WI38 (cell line): Measurements from ENCODE around the gene TRA2A.
"Not testable (repeated sequence)": the region's sequence is repeated elsewhere in the genome, so short reads cannot be mapped to it uniquely, and the experiment has no call there.

Source experiments
- H3K4me3 ChIP-seq: 2 replicates; pipeline ENCODE4 v1.5.1; 2011; ENCODE audit warnings: low read depth, mild to moderate bottlenecking, control low read depth, low read length
- TF ChIP-seq, protein P1 (sequence below): IDR thresholded peaks from 2 replicates; pipeline ENCODE4 v1.5.1; 2012; ENCODE audit warnings: low read depth, mild to moderate bottlenecking, control low read depth, low read length

The TRA2A gene

DNA sequence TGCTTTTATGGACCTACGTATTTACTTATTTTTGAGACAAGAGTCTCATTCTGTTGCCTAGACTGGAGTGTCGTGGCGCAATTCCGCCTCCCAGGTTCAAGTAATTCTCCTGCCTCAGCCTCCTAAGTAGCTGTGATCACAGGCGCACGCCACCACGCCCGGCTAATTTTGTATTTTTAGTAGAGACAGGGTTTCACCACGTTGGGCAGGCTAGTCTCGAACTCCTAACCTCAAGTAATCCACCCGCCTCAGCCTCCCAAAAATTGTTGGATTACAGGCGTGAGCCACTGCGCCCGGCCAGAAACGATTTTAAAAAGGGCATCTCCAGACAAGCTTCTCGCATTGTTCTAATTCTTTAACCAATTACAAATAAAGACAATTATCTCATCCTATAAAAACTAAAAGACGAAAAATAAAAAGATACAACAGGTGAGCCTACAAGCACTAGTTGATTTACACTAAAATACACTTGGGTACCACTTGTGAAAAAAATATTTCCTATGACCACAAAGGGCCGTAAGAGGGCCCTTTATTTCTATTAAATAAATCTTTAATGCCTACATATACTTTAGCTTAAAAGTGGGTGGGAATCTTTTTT, 2.4 kb downstream of the TRA2A start:
- H3K4me3 ChIP-seq = peak overlapping the region; percentile 81
- TF ChIP-seq, protein P1, sequence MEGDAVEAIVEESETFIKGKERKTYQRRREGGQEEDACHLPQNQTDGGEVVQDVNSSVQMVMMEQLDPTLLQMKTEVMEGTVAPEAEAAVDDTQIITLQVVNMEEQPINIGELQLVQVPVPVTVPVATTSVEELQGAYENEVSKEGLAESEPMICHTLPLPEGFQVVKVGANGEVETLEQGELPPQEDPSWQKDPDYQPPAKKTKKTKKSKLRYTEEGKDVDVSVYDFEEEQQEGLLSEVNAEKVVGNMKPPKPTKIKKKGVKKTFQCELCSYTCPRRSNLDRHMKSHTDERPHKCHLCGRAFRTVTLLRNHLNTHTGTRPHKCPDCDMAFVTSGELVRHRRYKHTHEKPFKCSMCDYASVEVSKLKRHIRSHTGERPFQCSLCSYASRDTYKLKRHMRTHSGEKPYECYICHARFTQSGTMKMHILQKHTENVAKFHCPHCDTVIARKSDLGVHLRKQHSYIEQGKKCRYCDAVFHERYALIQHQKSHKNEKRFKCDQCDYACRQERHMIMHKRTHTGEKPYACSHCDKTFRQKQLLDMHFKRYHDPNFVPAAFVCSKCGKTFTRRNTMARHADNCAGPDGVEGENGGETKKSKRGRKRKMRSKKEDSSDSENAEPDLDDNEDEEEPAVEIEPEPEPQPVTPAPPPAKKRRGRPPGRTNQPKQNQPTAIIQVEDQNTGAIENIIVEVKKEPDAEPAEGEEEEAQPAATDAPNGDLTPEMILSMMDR = no peak

DNA sequence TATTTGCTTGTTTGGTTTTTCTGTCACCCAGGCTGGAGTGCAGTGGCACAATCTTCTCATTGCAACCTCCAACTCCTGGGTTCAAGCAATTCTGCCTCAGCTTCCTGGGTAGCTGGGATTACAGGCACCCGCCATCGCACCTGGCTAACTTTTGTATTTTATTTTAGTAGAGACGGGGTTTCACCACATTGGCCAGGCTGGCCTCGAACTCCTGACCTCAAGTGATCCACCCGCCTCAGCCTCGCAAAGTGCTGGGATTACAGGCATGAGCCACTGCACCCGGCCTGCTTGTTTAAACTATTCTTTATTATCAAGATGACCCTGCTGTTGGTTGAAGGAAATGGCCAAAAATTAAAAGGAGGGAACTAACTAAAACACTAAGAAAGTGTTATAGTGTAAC, 6.2 kb downstream of the TRA2A start:
- H3K4me3 ChIP-seq = not testable (repeated sequence)

DNA sequence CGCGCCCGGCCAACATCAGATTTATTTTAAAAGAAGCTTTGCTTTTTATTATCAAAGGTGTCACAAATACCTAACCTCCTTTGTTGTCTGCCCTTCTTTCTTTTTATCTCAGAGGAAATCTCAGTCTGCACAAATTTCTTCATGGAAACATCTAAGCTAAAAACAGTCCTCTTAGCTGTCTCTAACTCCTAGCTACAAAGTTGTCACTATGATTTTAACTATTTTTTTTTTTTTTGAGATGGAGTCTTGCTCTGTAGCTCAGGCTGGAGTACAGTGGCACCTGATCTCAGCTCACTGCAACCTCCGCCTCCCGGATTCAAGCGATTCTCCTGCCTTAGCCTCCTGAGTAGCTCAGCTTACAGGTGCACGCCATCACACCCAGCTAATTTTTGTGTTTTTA, 7.3 kb downstream of the TRA2A start:
- TF ChIP-seq, protein P1 = no peak
- H3K4me3 ChIP-seq = no peak overlapping the region

DNA sequence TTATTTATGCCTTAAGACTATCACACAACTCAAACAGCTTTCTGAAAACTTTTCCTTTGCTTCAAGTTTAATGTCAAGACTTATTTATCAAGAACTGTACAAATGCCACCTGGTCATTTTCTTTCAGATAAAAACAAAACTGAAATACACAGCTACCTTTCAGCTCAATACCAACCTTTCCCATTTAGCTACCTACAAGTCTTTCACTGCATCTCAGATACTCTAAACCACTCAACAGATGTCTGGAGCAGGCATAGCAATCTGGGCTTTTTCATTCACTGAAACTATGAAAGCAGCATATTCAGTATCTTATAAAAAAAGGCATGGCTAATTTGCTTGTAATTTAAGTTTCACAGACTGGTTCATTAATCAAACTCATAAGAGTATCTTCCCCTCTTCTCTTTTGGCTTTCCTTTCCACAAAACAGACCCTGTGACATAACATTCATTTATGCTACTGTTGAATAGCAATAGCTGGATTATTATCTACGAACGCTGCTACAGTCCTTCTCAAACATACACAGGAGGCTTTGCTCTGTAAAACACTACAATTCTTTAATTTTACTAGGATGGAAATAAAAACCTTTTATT, 8.2 kb downstream of the TRA2A start:
- H3K4me3 ChIP-seq = no peak overlapping the region
- TF ChIP-seq, protein P1 = no peak

DNA sequence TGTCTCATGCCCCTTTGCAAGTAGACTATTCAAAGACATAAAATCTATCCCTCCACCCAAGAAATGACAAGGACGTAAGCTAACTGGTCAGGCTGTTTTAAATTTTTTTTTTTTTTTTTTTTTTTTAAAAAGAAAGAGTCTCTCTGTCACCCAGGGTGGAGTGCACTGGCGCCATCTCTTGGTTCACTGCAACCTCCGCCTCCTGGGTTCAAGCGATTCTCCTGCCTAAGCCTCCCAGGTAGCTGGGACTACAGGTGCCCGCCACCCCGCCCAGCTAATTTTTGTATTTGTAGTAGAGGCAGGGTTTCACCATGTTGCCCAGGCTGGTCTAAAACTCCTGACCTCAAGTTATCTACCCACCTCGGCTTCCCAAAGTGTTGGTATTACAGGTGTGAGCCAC, 11.2 kb downstream of the TRA2A start:
- TF ChIP-seq, protein P1 = no peak

DNA sequence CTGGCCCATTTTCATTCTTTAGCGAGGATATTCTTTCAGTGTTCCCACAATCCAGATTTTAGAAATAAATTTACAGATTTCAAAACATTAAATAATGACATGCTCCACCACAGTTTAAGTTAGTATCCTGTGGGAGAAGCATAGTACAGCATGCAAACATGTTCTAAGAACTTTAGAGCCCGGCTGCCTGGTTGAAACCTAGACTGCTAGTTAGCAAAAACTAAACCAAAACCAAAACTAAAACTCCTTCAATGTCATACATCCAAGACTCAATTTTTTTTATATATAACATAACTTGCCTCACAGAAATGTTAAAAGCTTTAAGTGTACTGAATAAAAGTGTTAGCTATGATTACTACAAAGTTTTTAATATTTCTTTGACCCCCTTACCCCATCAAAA, 17.0 kb downstream of the TRA2A start:
- TF ChIP-seq, protein P1 = no peak
- no peak overlapping the region for H3K4me3 ChIP-seq

More for the DNA sequence above, 11.2 kb downstream of the TRA2A start:
- no peak overlapping the region for H3K4me3 ChIP-seq

DNA sequence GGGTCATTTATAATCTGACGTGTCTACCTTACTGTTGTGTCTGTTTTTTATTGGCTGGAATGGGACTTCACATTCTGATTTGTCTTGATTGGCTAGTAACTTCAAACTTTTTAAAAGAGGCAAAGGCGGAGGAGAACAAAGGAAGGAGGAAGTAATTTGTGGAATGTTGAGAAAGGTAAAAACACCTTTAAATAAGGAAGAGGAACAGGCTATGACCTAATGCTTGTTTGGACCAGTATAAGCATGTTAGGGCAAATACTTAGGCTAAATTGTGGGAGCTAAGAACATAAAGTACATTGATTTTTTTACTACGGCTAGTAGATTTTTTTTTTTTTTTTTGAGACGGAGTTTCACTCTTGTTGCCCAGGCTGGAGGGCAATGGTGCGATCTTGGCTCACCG, 18.0 kb downstream of the TRA2A start:
- H3K4me3 ChIP-seq = not testable (repeated sequence)

DNA sequence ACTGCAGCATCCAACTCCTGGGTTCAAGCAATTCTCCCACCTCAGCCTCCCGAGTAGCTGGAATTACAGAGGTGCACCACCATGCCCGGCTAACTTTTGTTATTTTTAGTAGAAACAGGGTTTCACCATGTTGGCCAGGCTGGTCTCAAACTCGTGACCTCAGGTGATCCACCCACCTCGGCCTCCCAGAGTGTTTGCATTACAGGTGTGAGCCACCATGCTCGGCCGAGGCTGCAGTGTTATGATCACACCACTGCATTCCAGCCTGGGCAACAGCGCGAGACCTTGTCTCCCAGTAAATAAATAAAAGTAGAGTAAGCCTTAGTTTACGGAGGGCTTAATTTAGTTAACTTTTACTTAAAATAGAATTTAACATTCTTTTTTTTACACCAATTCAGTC, 37.8 kb downstream of the TRA2A start:
- TF ChIP-seq, protein P1 = no peak
- H3K4me3 ChIP-seq = no peak overlapping the region
